Parathyroid adenoma (tissue), 2 donors: ENCODE results near the gene STX18.

Experiments used
- H2AFZ ChIP-seq: fragments of 300-600 bp; sonication (generic); one replicate; pipeline ENCODE4 v1.7.0; 2017; ENCODE audit warnings: antibody characterized with exemption, mild to moderate bottlenecking
- H3K27ac ChIP-seq: fragments of 300-600 bp; sonication (generic); one replicate; pipeline ENCODE4 v1.7.0; 2017
- H3K27me3 ChIP-seq: fragments of 300-600 bp; sonication (generic); one replicate; pipeline ENCODE4 v1.7.0; 2017; ENCODE audit warnings: low read length; ENCODE audit not compliant: control insufficient read depth, insufficient read depth
- H3K36me3 ChIP-seq: fragments of 300-600 bp; sonication (generic); one replicate; pipeline ENCODE4 v1.7.0; 2017; ENCODE audit warnings: low read length; ENCODE audit not compliant: control insufficient read depth, insufficient read depth
- H3K4me1 ChIP-seq: fragments of 300-600 bp; sonication (generic); one replicate; pipeline ENCODE4 v1.7.0; 2017; ENCODE audit warnings: control low read depth
- H3K4me2 ChIP-seq: fragments of 300-600 bp; sonication (generic); one replicate; pipeline ENCODE4 v1.7.0; 2017; ENCODE audit warnings: low read length
- H3K4me3 ChIP-seq: fragments of 300-600 bp; sonication (generic); one replicate; pipeline ENCODE4 v1.7.0; 2017; ENCODE audit warnings: low read depth, low read length
- H3K79me2 ChIP-seq: fragments of 300-600 bp; sonication (generic); one replicate; pipeline ENCODE4 v1.7.0; 2017; ENCODE audit warnings: control low read depth
- H3K9ac ChIP-seq: fragments of 300-600 bp; sonication (generic); one replicate; pipeline ENCODE4 v1.7.0; 2017; ENCODE audit warnings: mild to moderate bottlenecking
- H3K9me3 ChIP-seq: fragments of 300-600 bp; sonication (generic); one replicate; pipeline ENCODE4 v1.7.0; 2017; ENCODE audit warnings: low read length; ENCODE audit not compliant: control insufficient read depth
- CTCF ChIP-seq: fragments of 300-600 bp; sonication (generic); IDR thresholded peaks from one replicate; pipeline ENCODE4 v1.7.0; 2017; ENCODE audit warnings: antibody characterized with exemption, mild to moderate bottlenecking
- donor health status: primary hyperparathyroidism.

STX18 gene

GRCh38 chr4:4405358-4405962, 136.4 kb downstream of the STX18 start:
- no peak overlapping the region for H3K4me2 ChIP-seq
- no peaks in the 10 kb centered on the region for H3K27me3 ChIP-seq
- no peak overlapping the region for H3K9ac ChIP-seq
- TF ChIP-seq CTCF = no peak
- no peaks in the 10 kb centered on the region for H3K4me1 ChIP-seq
- no peak overlapping the region for H3K4me3 ChIP-seq
- H3K27ac ChIP-seq = no peak overlapping the region
- H3K9me3 ChIP-seq = no peaks in the 10 kb centered on the region
- no peaks in the 10 kb centered on the region for H3K36me3 ChIP-seq
- no peaks in the 10 kb centered on the region for H3K79me2 ChIP-seq
- no peak overlapping the region for H2AFZ ChIP-seq

- no peak overlapping the region for H2AFZ ChIP-seq
- no peak overlapping the region for H3K9ac ChIP-seq
- no peaks in the 10 kb centered on the region for H3K27me3 ChIP-seq
- TF ChIP-seq CTCF = no peak
- H3K79me2 ChIP-seq = no peaks in the 10 kb centered on the region
- no peak overlapping the region for H3K27ac ChIP-seq
- H3K9me3 ChIP-seq = no peaks in the 10 kb centered on the region
- no peak overlapping the region for H3K4me3 ChIP-seq
- H3K4me1 ChIP-seq = no peaks in the 10 kb centered on the region
- H3K36me3 ChIP-seq = no peaks in the 10 kb centered on the region
- no peak overlapping the region for H3K4me2 ChIP-seq
These were observed 138.9 kb downstream of the STX18 start for GRCh38 chr4:4402966-4403365.

GRCh38 chr4:4401036-4401435, 140.8 kb downstream of the STX18 start:
- no peak for TF ChIP-seq CTCF
- H3K4me1 ChIP-seq = no peaks in the 10 kb centered on the region
- H3K36me3 ChIP-seq = no peaks in the 10 kb centered on the region
- no peak overlapping the region for H2AFZ ChIP-seq
- H3K4me3 ChIP-seq = no peak overlapping the region
- H3K9ac ChIP-seq = no peak overlapping the region
- H3K27ac ChIP-seq = no peak overlapping the region
- no peak overlapping the region for H3K4me2 ChIP-seq
- no peaks in the 10 kb centered on the region for H3K79me2 ChIP-seq
- no peaks in the 10 kb centered on the region for H3K27me3 ChIP-seq
- H3K9me3 ChIP-seq = no peaks in the 10 kb centered on the region

GRCh38 chr4:4398430-4398829, 143.4 kb downstream of the STX18 start:
- no peak overlapping the region for H3K4me3 ChIP-seq
- H3K9me3 ChIP-seq = no peaks in the 10 kb centered on the region
- no peak overlapping the region for H2AFZ ChIP-seq
- H3K36me3 ChIP-seq = no peaks in the 10 kb centered on the region
- no peak overlapping the region for H3K9ac ChIP-seq
- H3K4me2 ChIP-seq = no peak overlapping the region
- H3K27ac ChIP-seq = no peak overlapping the region
- H3K27me3 ChIP-seq = no peaks in the 10 kb centered on the region
- H3K79me2 ChIP-seq = no peaks in the 10 kb centered on the region
- H3K4me1 ChIP-seq = no peaks in the 10 kb centered on the region
- TF ChIP-seq CTCF = no peak

GRCh38 chr4:4397441-4397819, 144.4 kb downstream of the STX18 start:
- H3K27ac ChIP-seq = no peak overlapping the region
- H3K4me3 ChIP-seq = no peak overlapping the region
- no peak for TF ChIP-seq CTCF
- H3K9me3 ChIP-seq = no peaks in the 10 kb centered on the region
- H3K9ac ChIP-seq = no peak overlapping the region
- no peaks in the 10 kb centered on the region for H3K4me1 ChIP-seq
- no peaks in the 10 kb centered on the region for H3K27me3 ChIP-seq
- H2AFZ ChIP-seq = no peak overlapping the region
- no peaks in the 10 kb centered on the region for H3K36me3 ChIP-seq
- no peaks in the 10 kb centered on the region for H3K79me2 ChIP-seq
- H3K4me2 ChIP-seq = no peak overlapping the region
